GM12873 (cell line): ENCODE data around the gene TMOD1.
A peak's percentile ranks its signal among the peaks of the same experiment; 100 is the strongest.

Source experiments
- TF ChIP-seq, protein P1 (sequence below): IDR thresholded peaks from 2 replicates; pipeline ENCODE4 v1.5.1; 2012; ENCODE audit warnings: low read depth, mild to moderate bottlenecking, moderate library complexity, low read length, control low read depth; ENCODE audit not compliant: insufficient read depth; ENCODE audit errors: missing control alignments

Gene TMOD1

GRCh38 chr9:97526895-97527575 lies 25.6 kb downstream of the TMOD1 start:
- TF ChIP-seq, protein P1, sequence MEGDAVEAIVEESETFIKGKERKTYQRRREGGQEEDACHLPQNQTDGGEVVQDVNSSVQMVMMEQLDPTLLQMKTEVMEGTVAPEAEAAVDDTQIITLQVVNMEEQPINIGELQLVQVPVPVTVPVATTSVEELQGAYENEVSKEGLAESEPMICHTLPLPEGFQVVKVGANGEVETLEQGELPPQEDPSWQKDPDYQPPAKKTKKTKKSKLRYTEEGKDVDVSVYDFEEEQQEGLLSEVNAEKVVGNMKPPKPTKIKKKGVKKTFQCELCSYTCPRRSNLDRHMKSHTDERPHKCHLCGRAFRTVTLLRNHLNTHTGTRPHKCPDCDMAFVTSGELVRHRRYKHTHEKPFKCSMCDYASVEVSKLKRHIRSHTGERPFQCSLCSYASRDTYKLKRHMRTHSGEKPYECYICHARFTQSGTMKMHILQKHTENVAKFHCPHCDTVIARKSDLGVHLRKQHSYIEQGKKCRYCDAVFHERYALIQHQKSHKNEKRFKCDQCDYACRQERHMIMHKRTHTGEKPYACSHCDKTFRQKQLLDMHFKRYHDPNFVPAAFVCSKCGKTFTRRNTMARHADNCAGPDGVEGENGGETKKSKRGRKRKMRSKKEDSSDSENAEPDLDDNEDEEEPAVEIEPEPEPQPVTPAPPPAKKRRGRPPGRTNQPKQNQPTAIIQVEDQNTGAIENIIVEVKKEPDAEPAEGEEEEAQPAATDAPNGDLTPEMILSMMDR: no peak

GRCh38 chr9:97527626-97528528 lies 26.4 kb downstream of the TMOD1 start:
- TF ChIP-seq, protein P1: no peak

- TF ChIP-seq, protein P1: peak; percentile 6
These were observed 27.2 kb downstream of the TMOD1 start for GRCh38 chr9:97528529-97529230.

DNA sequence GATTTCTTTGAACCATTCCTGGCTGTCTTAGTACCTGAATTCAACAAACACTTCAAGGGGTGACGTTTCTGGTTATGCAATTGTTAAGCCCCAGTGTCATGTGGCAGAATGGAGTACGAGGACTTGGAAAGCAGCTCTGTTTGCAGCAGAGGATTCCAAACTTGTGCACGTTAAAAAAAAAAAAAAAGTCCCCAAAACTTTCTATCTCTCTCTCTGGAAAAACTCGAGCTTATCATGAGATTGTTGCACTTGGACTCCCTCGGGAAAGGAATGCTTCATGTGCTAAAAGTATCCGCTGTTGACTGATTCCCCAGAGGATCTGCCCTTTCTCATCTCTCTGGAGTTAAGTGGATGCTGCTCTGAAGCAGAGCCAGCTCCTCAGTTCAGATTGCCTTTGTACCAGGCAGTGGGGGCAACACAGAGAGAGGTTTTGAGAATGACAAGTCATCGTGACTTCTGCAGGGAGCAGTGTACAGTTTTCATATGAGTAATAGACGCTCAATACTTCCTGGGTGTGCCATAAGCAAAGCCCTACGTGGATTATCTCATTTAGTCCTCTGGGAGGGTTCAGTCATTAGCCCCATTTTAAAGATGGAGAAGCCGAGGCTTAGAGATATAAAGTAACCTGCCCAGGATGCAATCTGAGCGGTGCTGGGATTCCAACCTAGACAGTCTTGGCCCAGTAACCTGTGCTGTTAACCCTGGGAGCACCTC lies 28.1 kb downstream of the TMOD1 start:
- TF ChIP-seq, protein P1: no peak

DNA sequence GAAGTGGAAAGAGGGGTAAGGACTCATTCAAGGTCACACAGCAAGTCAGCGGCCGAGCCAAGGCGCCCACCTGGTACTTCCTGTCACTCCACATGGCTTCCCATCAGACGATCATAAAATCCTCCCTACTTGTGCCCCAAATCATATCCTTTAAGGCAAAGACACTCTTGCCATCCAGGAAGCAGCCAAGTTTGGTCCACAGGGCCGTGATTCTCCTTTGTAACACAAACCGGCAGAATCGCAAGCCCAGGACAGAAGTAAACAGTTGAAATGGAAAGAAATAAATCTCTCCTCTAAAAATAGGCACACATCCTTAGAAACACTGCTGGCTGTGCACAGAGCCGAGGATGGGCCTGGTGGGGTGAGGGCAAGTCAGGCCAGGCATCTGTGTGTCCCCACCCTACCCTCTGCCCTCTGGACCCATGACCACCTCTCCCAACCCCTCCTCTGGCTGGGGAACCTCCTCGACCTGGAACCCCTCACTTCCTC lies 30.5 kb downstream of the TMOD1 start:
- TF ChIP-seq, protein P1: no peak

DNA sequence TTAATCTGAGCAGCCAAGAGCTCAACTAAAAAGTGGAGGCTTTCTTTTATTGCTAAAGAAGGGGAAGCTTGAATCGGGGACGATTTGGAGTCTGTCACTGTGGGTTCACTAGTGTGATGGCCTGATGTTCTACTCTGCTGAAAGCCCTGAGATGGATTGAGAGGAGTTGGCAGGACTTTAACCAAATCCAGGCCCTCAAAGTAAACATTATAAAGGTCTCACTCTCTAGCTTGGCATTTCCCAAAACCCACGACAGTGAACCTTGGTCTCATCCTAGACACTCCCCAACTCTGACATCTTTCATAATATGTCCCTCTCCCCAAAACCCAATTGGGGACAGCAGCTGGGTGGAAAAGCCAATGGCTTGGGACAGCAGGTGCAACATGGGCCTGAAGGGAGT lies 32.7 kb downstream of the TMOD1 start:
- TF ChIP-seq, protein P1: no peak
